WERI-Rb-1 (cell line): ENCODE results near the gene GNL1.

Experiments
- DNase-seq: peaks from one replicate; pipeline ENCODE4 v3.0.0-alpha.2; 2020
- H3K27ac ChIP-seq: fragments of 250-450 bp; sonication (Bioruptor Pico); 2 replicates; pipeline ENCODE4 v1.5.1; 2020; ENCODE audit warnings: mild to moderate bottlenecking, moderate library complexity
- H3K27me3 ChIP-seq: fragments of 250-450 bp; sonication (Bioruptor Pico); 2 replicates; pipeline ENCODE4 v1.5.1; 2021; ENCODE audit warnings: mild to moderate bottlenecking, low read depth, moderate library complexity; ENCODE audit not compliant: insufficient read depth, severe bottlenecking
- H3K36me3 ChIP-seq: fragments of 250-450 bp; sonication (Bioruptor Pico); 2 replicates; pipeline ENCODE4 v1.5.1; 2020; ENCODE audit warnings: mild to moderate bottlenecking, moderate library complexity
- H3K4me3 ChIP-seq: 2 replicates; pipeline ENCODE4 v1.5.1; 2011; ENCODE audit warnings: low read depth, mild to moderate bottlenecking, control low read depth, low read length
- H3K9me3 ChIP-seq: fragments of 250-450 bp; sonication (Bioruptor Pico); 2 replicates; pipeline ENCODE4 v1.5.1; 2021; ENCODE audit warnings: mild to moderate bottlenecking, moderate library complexity; ENCODE audit not compliant: severe bottlenecking
- TF ChIP-seq, protein P1 (sequence below): IDR thresholded peaks from 2 replicates; pipeline ENCODE4 v1.5.1; 2011; ENCODE audit warnings: low read depth, mild to moderate bottlenecking, control low read depth, inconsistent platforms, low read length

GNL1 gene, protein sequence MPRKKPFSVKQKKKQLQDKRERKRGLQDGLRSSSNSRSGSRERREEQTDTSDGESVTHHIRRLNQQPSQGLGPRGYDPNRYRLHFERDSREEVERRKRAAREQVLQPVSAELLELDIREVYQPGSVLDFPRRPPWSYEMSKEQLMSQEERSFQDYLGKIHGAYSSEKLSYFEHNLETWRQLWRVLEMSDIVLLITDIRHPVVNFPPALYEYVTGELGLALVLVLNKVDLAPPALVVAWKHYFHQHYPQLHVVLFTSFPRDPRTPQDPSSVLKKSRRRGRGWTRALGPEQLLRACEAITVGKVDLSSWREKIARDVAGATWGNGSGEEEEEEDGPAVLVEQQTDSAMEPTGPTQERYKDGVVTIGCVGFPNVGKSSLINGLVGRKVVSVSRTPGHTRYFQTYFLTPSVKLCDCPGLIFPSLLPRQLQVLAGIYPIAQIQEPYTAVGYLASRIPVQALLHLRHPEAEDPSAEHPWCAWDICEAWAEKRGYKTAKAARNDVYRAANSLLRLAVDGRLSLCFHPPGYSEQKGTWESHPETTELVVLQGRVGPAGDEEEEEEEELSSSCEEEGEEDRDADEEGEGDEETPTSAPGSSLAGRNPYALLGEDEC

DNA sequence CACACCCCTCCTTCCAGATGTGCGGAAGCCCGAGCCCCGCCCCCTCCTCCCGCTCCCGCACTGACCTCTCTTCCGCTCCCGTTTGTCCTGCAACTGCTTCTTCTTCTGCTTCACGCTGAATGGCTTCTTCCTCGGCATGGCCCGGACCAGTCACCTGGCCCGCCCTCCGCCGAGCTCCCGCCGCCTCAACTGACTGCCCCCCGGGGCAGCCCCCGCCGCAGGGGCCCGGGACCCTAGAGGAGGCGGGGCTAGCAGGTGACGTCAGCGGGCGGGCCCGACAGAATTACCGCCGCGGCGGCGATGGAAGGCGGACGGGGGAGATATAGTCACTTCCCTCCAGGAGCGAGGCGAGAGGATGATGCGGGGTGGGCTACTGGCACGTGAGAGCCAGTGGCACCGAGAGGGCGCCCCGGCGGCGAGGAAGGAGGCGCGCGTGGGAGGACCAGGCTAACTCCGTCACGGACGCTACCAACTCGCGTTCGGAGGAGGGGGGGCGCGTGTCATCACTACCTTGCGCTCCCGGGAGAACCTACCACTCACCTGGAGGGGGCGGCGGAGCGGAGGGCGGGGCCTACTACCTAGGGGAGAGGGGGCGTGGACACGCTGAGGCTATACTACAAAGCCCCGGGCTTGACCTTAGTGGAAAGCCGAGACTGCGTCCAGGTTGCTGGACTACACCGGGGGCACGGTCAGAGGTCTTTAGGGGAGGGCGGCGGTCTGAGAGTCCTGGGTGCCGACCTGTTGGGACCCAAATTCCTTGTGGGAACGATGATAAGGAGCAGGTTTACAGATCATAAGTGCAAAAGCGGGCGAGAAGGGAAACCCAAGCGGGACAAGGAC, at the start of gene GNL1:
GNL1 (minus strand) TSS at position 424 of the 840 bp plus-strand sequence; CDS start at position 138, 286 bp downstream.
- TF ChIP-seq, protein P1, sequence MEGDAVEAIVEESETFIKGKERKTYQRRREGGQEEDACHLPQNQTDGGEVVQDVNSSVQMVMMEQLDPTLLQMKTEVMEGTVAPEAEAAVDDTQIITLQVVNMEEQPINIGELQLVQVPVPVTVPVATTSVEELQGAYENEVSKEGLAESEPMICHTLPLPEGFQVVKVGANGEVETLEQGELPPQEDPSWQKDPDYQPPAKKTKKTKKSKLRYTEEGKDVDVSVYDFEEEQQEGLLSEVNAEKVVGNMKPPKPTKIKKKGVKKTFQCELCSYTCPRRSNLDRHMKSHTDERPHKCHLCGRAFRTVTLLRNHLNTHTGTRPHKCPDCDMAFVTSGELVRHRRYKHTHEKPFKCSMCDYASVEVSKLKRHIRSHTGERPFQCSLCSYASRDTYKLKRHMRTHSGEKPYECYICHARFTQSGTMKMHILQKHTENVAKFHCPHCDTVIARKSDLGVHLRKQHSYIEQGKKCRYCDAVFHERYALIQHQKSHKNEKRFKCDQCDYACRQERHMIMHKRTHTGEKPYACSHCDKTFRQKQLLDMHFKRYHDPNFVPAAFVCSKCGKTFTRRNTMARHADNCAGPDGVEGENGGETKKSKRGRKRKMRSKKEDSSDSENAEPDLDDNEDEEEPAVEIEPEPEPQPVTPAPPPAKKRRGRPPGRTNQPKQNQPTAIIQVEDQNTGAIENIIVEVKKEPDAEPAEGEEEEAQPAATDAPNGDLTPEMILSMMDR = no peak
- H3K9me3 ChIP-seq = no peaks in the 10 kb centered on the region
- no peaks in the 10 kb centered on the region for H3K27me3 ChIP-seq
- H3K36me3 ChIP-seq = peaks cover 69% of the 10 kb centered on the region
- DNase-seq = peak; percentile 99
- H3K4me3 ChIP-seq = peak within 1 kb of the TSS; percentile 81
- H3K27ac ChIP-seq = peak within 1 kb of the TSS; percentile 93

DNA sequence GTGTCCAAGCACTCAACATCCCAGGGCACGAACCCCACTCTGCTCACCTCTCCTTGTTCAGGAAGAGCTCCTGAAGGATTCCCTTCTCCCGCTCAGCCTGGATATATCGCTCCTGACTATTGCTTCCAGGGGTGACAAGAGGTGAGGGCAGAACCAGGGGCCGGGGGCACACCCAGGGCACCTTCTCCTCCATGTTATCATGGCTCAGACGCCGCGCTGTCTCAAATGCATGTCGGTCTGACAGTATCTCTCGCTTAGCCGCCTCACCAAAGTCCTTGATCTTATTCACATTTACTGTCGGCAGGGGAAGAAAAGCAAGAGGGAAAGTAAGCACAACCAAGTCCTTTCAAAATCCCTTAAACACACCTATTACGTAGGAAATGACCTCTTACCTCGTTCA, 47.7 kb upstream of the GNL1 start:
- H3K4me3 ChIP-seq = no peak overlapping the region
- H3K27ac ChIP-seq = no peak overlapping the region
- DNase-seq = no peak
- H3K9me3 ChIP-seq = no peaks in the 10 kb centered on the region
- TF ChIP-seq, protein P1 = no peak
- H3K36me3 ChIP-seq = peaks cover 97% of the 10 kb centered on the region
- no peaks in the 10 kb centered on the region for H3K27me3 ChIP-seq

DNA sequence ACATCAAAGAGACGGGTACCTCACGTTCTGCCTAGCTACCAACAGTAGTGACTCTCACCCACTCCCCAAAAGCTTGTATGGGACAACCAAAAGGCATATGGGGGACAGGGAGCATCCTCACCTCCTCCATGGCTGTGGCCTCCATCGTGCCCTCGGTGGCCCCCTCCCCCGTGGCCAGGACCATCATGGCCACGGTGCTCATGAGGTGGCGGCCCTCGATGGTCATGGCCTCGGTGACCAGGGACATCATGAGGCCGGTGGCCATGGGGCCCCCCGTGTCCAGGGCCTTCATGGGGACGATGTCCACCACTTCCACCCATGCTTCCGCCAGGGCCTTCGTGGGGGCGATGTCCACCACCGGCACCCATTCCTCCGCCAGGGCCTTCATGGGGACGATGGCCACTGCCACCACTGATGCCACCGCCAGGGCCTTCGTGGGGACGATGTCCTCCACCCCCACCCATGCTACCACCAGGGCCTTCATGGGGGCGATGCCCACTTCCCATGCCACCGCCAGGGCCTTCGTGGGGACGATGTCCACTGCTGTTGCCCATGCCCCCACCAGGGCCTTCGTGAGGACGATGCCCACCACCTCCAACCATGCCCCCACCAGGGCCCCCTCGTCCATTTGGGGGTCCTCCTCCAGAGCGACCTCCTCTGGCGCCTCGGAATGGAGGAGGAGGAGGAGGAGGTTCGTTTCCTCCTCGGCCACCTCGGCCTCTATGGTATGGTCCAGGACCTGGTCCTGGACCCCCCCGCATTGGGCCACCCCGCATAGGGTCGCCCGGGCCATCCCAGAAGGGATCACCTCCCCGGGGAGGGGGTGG, 45.7 kb upstream of the GNL1 start:
- Histone ChIP-seq H3K36me3 (peaks cover 90% of the 10 kb centered on the region), H3K4me3 (no peak overlapping the region)

DNA sequence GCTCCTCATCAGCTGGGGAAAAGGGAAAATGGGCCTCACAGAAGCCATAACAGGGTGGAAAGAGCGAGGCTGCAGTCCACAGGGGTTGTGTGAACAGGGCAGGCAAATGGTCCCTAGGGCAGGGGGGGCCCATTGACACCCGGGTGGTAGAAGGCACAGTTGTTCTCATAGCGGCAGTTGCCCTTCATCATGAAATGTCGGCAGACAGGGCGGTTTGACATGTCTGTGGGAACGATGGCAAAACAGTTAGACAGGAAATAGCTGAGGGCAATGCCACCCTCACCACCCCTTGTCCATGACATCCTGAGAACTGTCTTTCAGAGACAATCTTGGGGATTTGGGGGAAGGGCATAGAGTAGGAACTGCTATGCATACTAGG, 45.1 kb upstream of the GNL1 start:
- TF ChIP-seq, protein P1 = no peak
- H3K9me3 ChIP-seq = no peaks in the 10 kb centered on the region
- no peak overlapping the region for H3K27ac ChIP-seq
- DNase-seq = no peak
- H3K4me3 ChIP-seq = no peak overlapping the region
- H3K27me3 ChIP-seq = no peaks in the 10 kb centered on the region
- H3K36me3 ChIP-seq = peaks cover 87% of the 10 kb centered on the region

More for the DNA sequence above, 45.7 kb upstream of the GNL1 start:
- Histone ChIP-seq H3K27me3 (no peaks in the 10 kb centered on the region), H3K27ac (no peak overlapping the region), H3K9me3 (no peaks in the 10 kb centered on the region)
- TF ChIP-seq, protein P1 = no peak
- no peak for DNase-seq

DNA sequence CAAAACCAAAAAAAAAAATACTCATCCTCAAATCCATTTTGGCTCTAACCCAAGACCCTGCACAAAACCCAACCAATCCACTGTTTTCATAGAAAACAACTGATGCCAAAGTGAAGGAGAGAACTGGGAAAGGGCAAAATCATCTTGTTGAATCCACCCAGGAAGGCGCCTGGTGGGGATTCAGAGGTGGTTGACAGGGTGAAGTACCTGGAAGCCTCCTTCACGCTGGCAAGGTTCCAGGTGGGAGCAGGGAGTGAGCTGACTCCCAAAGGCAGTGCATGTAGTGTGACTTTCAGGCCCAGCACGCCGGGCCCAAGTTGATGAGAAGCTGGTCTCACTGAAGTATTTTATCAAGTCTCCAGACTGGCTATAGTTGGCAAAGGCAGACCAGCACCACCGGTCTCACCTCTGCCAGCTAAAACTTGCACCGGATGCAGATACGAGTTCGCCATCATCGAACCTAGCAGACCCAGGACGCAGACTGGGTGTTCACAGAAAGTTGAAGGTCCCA, 44.2 kb upstream of the GNL1 start:
- Histone ChIP-seq H3K36me3 (peaks cover 80% of the 10 kb centered on the region), H3K27me3 (no peaks in the 10 kb centered on the region), H3K9me3 (no peaks in the 10 kb centered on the region), H3K27ac (no peak overlapping the region), H3K4me3 (no peak overlapping the region)
- DNase-seq = no peak
- TF ChIP-seq, protein P1 = no peak
